ENCODE measurements around the gene AKAP7. TPM values are rescaled to one million over a fixed set of nuclear protein-coding genes. Genes with fewer than 3 reads are reported as not detected.
"Not testable (repeated sequence)": the region's sequence is repeated elsewhere in the genome, so short reads cannot be mapped to it uniquely, and the experiment has no call there.

AKAP7 gene
- total RNA-seq, 1 donor from 2014 or later: 4.5 TPM

DNA sequence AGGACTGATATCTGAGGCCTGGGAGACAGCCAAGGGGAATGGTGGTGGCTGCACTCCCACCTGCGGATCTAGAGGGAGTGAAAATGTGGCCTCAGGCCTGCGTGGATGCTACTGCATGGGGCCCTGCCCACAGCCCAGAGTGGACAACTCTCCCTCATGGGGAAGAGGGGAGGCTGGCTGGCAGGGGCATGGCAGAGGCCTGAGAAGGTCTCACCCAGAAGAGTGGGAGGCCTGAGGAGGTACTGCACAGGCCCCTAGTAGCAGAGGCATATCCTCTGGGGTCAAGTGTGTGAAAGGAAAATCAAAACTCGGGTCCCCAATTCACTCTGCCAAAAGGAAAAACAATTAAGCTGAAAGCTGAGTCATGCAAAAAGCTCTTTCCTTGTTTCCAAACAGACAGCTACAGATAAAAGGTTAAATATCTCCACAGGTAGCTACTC lies 158.2 kb downstream of the AKAP7 start:
- no peak overlapping the region for H3K4me3 Mint-ChIP-seq (ENCODE audit: unreplicated experiment)
- H3K9me3 Mint-ChIP-seq (ENCODE audit: unreplicated experiment): no peaks in the 10 kb centered on the region
- DNase-seq (ENCODE audit: extremely low spot score, unreplicated experiment): no peak
- H3K27me3 Mint-ChIP-seq (ENCODE audit: unreplicated experiment): peaks cover 5% of the 10 kb centered on the region
- TF ChIP-seq, protein P1, sequence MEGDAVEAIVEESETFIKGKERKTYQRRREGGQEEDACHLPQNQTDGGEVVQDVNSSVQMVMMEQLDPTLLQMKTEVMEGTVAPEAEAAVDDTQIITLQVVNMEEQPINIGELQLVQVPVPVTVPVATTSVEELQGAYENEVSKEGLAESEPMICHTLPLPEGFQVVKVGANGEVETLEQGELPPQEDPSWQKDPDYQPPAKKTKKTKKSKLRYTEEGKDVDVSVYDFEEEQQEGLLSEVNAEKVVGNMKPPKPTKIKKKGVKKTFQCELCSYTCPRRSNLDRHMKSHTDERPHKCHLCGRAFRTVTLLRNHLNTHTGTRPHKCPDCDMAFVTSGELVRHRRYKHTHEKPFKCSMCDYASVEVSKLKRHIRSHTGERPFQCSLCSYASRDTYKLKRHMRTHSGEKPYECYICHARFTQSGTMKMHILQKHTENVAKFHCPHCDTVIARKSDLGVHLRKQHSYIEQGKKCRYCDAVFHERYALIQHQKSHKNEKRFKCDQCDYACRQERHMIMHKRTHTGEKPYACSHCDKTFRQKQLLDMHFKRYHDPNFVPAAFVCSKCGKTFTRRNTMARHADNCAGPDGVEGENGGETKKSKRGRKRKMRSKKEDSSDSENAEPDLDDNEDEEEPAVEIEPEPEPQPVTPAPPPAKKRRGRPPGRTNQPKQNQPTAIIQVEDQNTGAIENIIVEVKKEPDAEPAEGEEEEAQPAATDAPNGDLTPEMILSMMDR (IDR thresholded peaks at IDR 0.05): no peak
- H3K27ac Mint-ChIP-seq (ENCODE audit: unreplicated experiment): no peak overlapping the region
- H3K36me3 Mint-ChIP-seq (ENCODE audit: unreplicated experiment): no peaks in the 10 kb centered on the region
- H3K4me1 Mint-ChIP-seq (ENCODE audit: unreplicated experiment): peaks cover 13% of the 10 kb centered on the region

DNA sequence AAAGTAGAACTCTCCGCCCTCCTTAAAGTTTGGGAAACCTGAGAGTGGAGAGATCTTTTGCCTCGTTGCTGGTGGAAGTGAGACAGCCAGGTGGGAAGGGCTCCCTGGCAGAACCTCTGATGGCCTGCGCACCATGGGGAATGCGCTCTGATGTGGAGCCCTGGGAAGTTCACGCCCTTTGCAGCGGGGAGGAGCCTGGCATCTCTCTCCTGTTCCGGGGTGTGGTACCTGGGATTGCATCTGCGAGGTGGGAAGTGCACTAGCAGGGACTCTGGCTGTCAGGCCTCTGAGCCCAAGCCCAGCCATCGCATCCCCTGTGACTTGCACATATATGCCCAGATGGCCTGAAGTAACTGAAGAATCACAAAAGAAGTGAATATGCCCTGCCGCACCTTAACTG lies 159.8 kb downstream of the AKAP7 start:
- no peaks in the 10 kb centered on the region for H3K9me3 Mint-ChIP-seq (ENCODE audit: unreplicated experiment)
- no peak overlapping the region for H3K4me3 Mint-ChIP-seq (ENCODE audit: unreplicated experiment)
- TF ChIP-seq, protein P1 (IDR thresholded peaks at IDR 0.05): no peak
- peaks cover 13% of the 10 kb centered on the region for H3K4me1 Mint-ChIP-seq (ENCODE audit: unreplicated experiment)
- no peak overlapping the region for H3K27ac Mint-ChIP-seq (ENCODE audit: unreplicated experiment)
- no peak for DNase-seq (ENCODE audit: extremely low spot score, unreplicated experiment)
- H3K27me3 Mint-ChIP-seq (ENCODE audit: unreplicated experiment): peaks cover 5% of the 10 kb centered on the region
- no peaks in the 10 kb centered on the region for H3K36me3 Mint-ChIP-seq (ENCODE audit: unreplicated experiment)

DNA sequence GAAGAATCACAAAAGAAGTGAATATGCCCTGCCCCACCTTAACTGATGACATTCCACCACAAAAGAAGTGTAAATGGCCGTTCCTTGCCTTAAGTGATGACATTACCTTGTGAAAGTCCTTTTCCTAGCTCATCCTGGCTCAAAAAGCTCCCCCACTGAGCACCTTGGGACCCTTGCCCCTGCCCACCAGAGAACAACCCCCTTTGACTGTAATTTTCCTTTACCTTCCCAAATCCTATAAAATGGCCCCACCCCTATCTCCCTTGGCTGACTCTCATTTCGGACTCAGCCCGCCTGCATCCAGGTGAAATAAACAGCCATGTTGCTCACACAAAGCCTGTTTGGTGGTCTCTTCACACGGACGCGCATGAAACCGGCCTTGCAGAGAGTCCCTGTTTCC lies 165.6 kb downstream of the AKAP7 start:
- not testable (repeated sequence) for H3K27ac Mint-ChIP-seq (ENCODE audit: unreplicated experiment); H3K9me3 Mint-ChIP-seq (ENCODE audit: unreplicated experiment); DNase-seq (ENCODE audit: extremely low spot score, unreplicated experiment); H3K4me3 Mint-ChIP-seq (ENCODE audit: unreplicated experiment); H3K4me1 Mint-ChIP-seq (ENCODE audit: unreplicated experiment); H3K36me3 Mint-ChIP-seq (ENCODE audit: unreplicated experiment)
- peaks cover 10% of the 10 kb centered on the region for H3K27me3 Mint-ChIP-seq (ENCODE audit: unreplicated experiment)

DNA sequence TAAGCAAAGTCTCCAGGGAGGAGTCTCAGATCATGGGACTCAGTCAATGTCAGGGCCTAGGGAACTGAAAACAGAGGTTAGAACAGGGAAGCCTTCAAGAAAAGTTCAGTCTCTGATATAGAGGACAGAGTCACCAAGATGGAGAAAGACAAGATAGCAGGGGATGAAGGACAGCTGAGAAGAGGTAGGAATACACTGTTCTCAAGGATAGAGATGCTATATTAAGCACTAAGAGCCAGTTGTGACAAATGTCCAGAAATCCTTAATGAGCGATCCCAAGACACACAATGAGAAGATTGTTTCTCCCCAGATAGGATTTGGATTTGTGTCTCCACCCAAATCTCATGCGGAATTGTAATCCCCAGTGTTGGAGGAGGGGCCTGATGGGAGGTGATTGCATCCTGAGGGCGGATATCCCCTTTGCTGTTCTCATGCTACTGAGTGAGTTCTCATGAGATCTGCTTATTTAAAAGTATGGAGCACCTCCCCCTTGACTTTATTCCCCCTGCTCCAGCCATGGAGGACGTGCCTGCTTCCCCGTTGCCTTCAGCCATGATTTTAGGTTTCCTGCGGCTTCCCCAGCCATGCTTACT lies 168.2 kb downstream of the AKAP7 start:
- no peaks in the 10 kb centered on the region for H3K9me3 Mint-ChIP-seq (ENCODE audit: unreplicated experiment)
- H3K4me1 Mint-ChIP-seq (ENCODE audit: unreplicated experiment): no peaks in the 10 kb centered on the region
- H3K36me3 Mint-ChIP-seq (ENCODE audit: unreplicated experiment): no peaks in the 10 kb centered on the region
- no peak overlapping the region for H3K27ac Mint-ChIP-seq (ENCODE audit: unreplicated experiment)
- no peak for DNase-seq (ENCODE audit: extremely low spot score, unreplicated experiment)
- no peak overlapping the region for H3K4me3 Mint-ChIP-seq (ENCODE audit: unreplicated experiment)
- TF ChIP-seq, protein P1 (IDR thresholded peaks at IDR 0.05): no peak
- H3K27me3 Mint-ChIP-seq (ENCODE audit: unreplicated experiment): peaks cover 5% of the 10 kb centered on the region

DNA sequence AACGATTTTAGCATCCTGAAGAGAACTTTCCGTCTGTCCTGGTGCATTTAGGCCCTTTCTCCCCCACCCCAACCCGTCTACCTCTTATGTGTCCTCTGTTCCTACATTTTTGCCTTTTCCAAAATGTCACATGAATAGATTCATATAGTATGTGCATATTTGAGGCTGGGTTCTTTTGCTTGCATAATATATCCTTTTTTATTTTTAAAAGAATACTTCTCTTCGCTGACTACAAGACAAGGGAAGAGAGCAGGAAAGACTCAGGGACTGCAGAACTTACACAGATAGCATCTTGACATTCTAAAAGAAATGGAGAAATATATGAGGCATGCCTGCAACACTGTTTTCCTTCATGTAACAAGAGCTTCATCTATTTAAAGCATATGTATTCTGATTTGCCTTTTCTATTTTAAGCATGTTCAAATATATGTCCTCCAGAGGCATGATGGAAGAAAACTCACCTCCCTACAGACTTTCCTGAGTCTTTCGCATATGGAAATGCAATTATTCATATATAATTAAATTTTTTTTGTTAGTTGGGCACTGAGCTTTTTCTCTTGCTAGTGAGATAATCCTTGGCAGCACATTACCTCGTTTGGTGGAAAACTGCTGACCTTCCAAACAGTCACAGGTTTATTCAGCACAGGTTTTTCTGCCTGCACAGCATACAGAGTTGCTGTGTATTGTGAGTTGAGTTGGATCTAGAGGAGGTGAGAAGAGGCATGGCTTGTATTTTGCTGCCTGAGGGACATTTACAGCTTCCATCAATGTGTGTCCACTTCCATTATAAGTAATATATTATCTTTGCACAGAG lies 170.0 kb downstream of the AKAP7 start:
- H3K27ac Mint-ChIP-seq (ENCODE audit: unreplicated experiment): no peak overlapping the region
- peaks cover 9% of the 10 kb centered on the region for H3K27me3 Mint-ChIP-seq (ENCODE audit: unreplicated experiment)
- no peaks in the 10 kb centered on the region for H3K4me1 Mint-ChIP-seq (ENCODE audit: unreplicated experiment)
- no peaks in the 10 kb centered on the region for H3K36me3 Mint-ChIP-seq (ENCODE audit: unreplicated experiment)
- no peak for DNase-seq (ENCODE audit: extremely low spot score, unreplicated experiment)
- peaks cover 8% of the 10 kb centered on the region for H3K9me3 Mint-ChIP-seq (ENCODE audit: unreplicated experiment)
- TF ChIP-seq, protein P1 (IDR thresholded peaks at IDR 0.05): no peak
- H3K4me3 Mint-ChIP-seq (ENCODE audit: unreplicated experiment): no peak overlapping the region
